Stimulated activated CD8-positive, alpha-beta memory T cell treated with anti-CD3 and anti-CD28 coated beads, Interleukin-2, amount 100 ng/mL, for 1 hour (primary cell): ENCODE measurements around the gene ZG16B.
A peak's percentile ranks its signal among the peaks of the same experiment; 100 is the strongest.

Experiments
- DNase-seq, 2 donors: peaks; one replicate each; pipeline ENCODE4 v3.0.0-alpha.2; 2020; ENCODE audit warnings: low read depth in 2 of 2

Gene ZG16B

DNA sequence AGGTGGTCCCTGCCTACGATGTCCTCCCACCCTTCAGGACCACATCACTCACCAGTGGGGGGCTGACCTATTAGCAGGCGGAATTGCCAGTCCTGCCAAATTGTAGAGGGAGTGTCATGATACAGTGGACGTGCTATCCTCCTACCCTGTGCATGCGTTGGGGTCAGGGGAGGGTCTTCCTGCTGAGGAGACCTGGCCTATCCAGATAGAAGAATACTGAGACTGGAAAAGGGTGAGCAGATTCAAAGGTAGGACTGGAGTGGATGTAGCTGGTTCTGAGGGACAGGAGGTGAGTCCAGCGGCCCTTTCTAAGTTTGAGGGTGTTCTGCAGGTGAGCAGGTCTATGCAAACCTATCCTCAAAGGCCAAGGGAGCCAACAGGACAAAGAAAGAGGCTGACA is 23.8 kb upstream of the ZG16B start:
- DNase-seq, result no peak

DNA sequence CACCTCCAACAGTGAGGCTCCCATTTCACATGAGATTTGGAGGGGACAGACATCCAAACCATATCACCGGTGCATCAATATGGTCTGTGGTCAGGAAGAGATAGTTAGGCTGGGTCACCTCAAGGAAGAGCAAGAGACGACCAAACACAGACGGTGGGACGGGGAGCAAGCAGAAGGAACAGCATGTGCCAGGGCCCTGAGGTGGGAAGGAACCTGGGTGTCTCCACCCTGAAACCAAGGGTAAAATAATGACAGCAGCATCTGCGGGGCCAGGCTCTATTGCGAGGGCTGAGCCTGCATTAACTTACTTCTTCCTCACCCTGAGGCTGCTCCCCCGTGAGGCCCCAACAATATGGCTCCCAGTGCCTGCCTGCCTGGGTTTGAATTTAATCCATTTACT is 21.9 kb upstream of the ZG16B start:
- DNase-seq, result no peak

DNA sequence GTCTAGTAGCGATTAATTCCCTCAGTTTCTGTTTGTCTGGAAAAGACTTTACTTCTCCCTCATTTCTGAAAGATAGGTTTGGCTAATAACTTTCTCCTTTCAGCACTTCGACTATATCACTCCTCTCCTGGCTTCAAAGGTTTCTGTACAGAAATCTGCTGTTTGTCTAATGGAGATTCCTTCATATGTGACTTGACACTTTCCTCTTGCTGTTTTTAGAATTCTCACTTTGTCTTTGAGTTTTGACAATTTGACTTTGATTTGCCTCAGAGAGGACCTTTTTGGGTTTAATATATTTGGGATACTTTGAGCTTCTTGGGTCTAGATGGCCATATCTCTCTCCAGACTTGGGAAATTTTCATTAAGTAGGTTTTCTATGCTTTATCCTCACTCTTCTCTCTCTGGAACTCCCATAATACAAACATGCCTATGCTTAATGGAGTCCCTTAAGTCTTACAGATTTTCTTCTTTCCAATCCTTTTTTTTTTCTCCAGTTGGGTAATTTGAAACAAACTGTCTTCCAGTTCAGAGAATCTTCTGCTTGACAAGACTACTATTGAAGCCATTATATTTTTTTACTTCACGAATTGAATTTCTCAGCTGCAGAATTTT is 20.8 kb upstream of the ZG16B start:
- DNase-seq, result no peak

DNA sequence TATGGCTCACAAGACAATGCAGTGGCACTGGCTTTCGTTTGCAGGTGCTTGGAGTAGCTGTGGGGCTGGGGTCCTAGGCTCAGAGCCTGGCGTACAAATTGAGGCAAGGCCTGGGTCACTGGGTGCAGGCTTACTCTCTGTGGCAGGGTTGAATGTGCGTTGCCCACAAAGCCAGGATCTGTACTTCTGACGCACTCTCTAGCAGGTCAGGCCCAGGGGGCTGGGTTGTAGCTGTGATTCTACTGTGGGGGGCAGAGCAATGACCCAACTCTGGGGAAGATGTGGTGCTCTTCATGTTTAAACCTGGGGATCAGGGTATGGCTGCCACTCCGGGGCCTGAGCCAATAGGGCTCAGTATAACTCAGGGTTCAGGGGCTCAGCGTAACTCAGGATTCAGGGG is 19.5 kb upstream of the ZG16B start:
- DNase-seq, result no peak

DNA sequence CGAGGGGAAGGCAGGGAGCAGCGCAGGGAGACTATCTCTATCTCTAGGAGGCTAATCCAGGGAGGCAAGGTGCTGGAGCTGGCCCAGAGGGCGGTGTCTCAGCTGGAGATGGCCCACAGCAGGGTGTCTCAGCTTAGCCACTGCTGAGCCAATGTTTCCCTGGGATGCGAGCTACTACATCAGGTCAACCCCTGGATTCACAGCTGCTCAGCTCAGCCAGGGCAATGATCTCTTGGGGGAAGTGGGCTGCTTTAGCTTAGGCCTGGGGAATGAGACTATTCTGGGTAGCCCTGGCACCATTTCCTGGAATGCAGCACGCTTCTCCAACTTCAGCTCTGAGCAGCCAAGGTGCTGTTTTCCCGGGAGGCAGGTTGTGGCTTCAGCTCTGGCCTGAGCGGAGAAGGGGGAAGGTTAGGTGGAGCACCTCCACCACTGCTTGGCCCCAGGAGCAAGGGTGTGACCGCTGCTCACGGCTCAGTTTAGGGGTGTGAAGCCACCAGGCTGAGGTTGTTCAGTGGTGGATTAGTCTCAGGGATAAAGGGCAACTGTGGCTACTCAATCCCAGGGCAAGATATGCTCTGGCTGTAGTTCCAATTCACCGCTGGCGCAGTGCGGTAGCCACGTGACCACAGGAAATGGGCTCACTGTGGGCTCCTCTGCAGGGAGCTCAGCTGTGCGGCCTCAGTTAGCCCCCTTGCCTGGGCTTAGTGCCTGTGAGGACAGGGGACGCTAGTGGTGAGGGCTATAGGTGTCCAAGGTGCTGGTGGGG is 18.2 kb upstream of the ZG16B start:
- DNase-seq, result no peak

DNA sequence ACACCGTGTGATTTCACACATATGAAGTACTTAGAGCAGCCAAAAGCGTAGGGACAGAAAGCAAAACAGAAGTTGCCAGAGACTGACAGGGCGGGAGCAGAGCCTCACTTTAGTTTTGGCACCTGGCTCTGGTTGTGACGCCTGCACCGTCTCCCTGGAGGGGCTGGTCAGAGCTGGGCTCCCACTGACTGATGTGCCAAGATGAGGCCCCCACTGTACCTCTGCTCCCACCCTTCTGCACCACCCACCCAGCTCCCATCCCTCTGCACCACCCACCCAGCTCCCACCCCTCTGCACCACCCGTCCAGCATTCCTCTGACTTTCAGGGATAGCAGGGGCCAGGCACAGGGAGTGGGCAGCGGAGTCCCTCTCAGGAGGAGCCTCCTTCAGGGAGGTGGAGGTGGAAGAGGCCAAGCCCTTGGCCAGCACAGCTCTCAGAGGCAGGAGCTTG is 16.3 kb upstream of the ZG16B start:
- no peak for DNase-seq

DNA sequence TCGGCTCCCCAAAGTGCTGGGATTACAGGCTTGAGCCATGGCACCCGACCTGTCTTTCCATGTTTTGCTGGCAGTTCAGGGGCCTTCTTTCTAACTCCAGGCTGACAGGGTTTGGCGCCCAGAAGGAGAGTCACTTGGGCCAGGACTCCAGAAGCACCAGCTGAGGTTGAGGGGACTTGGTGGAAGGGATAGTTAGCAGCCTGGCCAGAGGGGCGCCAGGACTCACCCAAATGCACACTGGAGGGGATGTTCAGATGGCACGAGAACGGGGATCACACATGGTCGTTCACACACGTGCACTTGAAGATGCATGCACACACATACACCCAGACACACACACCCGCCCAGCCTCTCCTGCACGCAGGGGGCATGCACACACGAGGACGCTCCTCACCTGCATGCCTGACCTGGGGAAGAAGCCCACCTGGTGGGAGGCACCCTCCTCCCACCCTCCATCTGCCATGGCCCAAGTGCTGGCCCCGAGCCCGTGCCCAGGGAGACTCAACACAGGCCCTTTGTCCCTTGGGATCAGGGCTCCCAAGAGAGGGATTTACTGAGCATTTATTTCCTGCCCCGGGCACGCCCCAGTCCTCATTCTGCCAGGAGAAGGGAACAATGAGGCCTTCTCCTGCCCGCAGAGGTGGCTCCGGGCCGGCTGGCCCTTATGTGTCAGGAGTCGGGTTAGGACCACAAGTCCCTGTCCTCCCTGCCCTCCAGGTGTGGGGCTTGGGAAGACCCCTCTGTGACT is 15.4 kb upstream of the ZG16B start:
- no peak for DNase-seq

DNA sequence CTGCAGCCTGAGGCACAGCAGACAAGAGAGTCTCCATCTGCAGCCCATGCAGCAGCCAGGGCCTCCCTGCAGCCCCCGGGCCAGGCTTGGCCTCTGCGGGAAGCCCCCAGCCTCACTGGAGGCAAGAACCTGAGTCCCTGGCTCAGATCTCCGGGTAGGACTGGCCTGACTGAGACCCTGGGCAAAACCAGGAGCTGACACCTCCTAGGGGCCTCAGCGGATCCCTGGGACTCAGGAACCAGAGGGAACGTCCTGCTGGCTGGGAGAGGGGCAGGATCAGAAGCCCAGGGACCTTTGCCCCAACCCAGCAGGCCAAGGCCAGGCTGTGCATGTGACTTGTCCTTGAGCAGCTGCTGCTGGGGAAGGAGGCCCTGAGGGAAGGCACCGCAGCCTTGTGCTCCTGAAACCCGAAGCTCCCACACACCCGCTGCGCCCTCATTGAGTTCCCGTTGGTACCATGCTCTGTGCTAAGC is 14.8 kb upstream of the ZG16B start:
- no peak for DNase-seq

DNA sequence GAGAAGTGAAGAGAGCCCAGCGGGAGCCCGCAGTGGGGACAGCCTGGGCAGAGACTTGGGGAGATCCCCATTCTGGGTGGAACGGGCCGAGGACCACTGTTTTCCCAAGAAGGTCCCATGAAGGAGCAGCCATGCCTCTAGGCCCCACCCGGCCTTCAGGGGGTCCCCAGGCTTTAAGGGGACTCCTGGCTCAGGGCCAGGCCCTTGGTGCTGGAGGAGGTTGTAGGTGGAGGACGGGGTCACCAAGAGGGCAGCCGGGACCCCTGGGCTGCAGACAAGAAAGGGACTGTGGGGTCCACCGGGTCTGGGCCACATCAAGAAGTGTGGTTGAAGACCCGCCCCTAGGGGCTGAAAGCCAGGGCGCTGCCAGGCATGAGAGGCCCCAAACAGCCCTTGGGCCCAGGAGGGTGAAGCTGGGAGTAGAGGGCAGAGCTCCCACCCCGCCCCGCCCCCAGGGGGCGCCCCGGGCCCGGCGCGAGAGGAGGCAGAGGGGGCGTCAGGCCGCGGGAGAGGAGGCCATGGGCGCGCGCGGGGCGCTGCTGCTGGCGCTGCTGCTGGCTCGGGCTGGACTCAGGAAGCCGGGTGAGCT is 13.3 kb upstream of the ZG16B start, which contains the start of gene PRSS21:
TSS of gene PRSS21 (plus strand) at position 487 of the 589 bp plus-strand sequence. CDS start at position 519, 32 bp downstream.
- DNase-seq, result peak in 1 of 2 donors; percentile 8

DNA sequence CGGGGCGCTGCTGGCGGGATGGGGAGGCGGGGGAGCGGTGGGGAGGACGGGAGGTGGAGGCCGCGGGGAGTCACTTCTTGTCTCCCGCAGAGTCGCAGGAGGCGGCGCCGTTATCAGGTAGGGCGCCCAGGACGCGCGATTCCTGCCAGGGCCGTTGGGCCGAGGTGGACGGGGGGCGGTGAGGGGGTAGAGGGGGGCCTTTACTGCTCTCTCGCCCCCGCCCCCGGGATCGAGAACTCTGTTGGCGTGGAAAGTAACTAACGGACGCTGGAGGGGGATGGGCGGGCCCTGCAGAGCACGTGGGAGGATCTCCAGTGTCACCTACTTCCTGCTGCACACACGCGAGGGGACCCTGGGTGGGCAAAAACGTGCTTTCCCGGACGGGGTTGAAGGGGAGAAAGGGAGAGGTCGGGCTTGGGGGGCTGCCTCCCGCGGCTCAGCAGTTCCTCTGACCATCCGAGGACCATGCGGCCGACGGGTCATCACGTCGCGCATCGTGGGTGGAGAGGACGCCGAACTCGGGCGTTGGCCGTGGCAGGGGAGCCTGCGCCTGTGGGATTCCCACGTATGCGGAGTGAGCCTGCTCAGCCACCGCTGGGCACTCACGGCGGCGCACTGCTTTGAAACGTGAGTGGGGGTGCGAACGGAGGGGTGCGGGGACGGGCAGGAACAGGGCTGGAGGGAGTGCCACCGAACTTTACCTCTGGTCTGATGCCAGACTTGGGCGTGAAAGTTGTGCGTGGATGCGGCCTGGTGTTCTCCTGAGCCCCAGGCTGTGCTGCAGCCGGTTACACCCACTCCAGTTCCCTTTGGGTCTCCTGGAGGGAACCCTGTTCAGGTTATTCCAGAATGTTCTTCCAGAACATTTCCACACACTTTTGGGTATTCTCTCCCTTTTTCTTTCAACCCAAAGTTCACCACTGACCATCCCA is 12.5 kb upstream of the ZG16B start:
- DNase-seq, result no peak

DNA sequence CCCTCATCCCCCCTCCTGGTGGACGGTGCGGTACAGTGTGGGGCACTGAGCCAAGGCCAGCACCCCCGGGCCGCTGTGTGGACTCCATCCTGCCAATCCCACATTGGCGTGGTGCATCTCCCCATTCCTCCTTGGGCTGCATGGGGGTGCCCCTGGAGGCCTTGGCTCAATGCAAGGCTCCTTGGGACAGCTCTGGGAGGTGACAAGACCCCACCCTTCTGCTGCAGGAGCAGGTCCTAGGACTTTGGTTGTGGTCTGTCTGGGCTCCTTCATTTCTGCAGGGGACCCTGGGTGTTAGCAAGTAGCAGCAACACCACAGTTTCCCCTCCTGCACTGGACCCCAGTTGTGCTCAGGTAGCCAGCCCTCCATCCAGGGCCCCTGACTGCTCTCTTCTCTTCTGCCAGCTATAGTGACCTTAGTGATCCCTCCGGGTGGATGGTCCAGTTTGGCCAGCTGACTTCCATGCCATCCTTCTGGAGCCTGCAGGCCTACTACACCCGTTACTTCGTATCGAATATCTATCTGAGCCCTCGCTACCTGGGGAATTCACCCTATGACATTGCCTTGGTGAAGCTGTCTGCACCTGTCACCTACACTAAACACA is 11.7 kb upstream of the ZG16B start:
- DNase-seq, result no peak

DNA sequence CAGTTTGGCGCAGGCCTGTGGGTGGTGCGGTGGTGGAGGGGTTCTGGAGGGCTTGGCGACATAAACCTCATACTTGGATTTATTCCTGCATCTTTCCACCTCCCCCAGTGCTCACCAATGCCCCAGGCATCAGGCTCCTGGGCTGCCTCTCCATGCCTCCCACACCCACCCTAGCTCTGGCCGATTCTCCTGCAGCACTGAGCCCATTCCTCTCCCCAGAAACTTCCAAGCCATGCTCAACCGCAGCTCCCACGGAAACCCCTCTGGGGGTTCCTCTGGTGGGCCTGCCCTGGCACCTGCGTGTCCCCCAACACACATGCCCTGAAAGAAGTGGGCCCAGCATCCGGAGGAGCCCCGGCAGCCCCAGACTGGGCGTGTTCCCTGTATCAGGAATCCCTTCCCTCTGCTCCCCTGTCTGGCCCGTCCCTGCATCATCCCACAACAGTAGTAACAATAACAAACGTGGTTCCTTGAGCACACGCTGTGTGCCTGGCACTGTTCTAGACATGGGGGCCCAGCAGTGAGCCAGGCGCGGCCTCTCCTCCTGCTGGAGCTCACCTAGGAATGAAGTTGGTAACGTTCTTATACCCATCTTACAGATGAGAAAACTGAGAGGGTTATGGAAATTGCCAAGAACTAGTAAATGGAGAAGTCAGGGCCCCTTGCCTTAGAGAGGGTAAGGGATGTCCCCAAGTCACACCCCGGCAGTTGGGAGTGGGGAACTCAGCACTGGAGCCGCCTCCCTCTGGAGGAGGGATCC is 10.7 kb upstream of the ZG16B start:
- no peak for DNase-seq

DNA sequence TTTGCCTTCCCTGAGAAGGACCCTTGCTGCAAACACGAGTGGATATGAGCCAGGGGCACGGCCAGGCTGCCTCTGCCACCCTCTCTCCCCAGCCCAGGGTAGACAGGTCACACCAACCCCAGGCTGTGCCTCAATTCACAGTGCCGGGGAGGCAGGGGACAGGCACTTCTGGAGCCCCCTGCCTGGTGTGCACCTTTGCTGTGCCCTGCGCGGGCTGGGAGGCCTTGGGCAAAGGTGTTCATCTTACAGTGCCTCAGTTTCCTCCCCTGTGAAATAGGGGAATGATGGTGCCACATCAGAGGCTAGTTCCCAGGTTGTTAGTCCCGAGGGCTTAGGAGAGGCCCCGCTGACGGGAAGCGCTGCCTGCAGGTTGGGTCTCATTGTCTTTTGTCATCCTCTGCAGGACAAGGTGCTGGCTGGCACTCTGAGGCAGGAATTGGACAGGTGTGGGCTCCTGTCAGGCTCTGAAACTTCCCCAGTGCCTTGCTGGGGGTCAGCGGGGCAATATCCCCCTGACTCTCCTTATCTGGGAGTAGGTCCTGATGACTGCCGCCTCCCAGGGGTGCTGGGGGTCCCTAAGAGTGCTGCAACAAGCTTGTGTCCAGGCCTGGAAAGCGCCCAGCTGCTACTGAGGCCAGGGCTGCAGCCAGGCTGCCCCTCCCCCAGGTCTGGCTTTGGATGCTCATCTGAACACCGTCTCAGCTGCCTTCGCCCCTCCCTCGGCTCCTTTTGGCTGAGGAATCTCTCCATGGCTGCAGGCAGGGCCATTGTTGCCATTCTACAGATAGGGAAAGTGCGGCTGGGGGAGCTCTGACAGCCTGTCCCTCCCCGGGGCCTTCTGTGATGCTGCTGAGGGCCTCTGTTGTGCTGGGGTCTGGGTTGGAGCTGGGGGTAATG is 9.9 kb upstream of the ZG16B start:
- no peak for DNase-seq

DNA sequence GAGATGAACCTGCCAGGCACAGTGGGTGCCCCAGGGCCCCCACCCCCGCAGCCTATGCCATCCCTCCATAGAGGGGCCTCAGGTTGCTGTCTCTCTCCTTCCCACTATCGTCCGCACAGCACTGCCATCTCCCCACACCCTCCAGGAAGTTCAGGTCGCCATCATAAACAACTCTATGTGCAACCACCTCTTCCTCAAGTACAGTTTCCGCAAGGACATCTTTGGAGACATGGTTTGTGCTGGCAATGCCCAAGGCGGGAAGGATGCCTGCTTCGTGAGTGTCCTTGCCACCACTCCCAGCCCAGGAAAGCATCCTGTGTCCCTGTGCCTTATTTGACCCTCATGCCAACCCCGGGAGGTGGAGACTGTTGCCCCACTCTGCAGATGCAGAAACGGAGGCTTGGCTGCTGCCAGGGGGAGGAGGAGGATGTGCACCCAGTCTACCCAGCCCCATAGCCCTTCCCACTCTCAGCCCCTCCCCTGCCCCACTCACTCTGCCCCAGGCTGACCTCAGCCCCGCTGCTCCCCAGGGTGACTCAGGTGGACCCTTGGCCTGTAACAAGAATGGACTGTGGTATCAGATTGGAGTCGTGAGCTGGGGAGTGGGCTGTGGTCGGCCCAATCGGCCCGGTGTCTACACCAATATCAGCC is 9.1 kb upstream of the ZG16B start:
- DNase-seq, result no peak

DNA sequence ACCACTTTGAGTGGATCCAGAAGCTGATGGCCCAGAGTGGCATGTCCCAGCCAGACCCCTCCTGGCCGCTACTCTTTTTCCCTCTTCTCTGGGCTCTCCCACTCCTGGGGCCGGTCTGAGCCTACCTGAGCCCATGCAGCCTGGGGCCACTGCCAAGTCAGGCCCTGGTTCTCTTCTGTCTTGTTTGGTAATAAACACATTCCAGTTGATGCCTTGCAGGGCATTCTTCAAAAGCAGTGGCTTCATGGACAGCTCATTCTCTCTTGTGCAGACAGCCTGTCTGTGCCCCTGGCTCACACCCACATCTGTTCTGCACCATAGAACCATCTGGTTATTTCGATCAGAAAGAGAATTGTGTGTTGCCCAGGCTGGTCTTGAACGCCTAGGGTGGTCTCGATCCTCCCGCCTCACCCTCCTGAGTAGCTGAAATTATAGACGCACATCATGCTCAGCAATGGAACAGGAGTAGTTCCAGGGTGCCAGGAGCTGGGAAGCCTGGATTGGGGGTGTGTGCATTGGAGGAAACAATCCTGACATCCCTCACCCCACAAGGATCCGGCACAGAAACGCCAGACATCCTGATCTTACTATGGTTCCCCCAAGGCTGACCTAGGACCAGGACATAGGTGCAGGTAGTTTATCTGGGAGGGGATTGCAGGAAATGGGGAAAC is 8.5 kb upstream of the ZG16B start:
- no peak for DNase-seq

DNA sequence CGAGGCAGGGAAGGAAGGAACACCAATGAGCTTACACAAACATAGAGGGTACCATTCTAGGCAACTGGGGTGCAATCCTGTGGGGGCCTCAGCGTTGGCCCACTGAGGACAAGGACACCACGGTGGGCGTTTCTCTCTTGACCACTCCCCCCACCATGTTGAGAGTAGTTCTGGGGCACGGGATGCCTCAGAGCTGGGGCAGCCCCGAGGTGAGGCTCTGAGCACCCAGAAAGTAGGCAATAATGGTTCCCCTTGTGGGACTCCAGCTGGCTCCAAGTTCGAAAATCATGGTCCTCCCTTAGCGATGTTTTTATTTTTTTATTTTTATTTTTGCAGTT is 8.0 kb upstream of the ZG16B start:
- DNase-seq, result no peak

DNA sequence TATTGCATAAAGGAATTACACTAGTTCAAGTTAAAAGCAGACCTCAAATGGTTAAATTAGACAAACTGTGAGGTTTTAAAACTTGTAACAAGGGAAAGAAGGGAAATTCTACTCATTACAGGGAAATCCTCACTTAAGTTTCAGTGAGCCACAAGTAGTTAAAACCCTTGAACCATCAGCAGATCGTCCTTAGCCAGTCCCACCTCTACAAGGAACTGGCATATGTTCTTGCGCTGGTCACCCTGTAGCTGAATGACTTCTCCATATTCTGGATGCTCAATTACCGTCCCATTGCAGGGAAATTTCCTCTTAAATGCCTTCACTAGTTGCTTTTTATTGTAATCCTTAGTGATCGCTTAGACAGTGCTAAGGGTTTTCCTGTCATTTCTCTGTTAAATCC is 7.6 kb upstream of the ZG16B start:
- no peak for DNase-seq

DNA sequence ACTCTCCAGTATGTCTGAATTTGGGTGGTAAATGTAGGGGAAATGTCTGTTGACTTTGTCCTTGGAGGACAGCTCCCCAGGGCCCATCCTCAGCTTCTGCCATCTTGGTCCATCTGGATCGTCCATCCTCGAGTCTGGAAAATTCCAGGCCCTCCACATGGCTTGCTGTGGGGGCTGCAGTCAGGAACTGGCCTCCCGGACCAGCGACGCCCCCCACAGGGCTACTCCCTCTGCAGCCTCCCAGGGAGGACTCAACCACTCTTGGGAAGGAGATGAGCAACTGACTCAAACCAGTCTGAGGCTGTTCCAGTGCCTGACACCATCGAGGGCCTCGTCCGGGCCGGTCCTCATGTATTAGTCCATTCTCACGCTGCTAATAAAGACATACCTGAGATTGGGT is 5.5 kb upstream of the ZG16B start:
- DNase-seq, result no peak
